Brain microvascular endothelial cell (primary cell): ENCODE measurements around the gene KRT39.
"Not testable (repeated sequence)": the region's sequence is repeated elsewhere in the genome, so short reads cannot be mapped to it uniquely, and the experiment has no call there.

Experiments
- DNase-seq: peaks from one replicate; pipeline ENCODE4 v3.0.0-alpha.2; 2020
- H3K27ac ChIP-seq: fragments of 250-450 bp; sonication (Bioruptor Pico); 2 replicates; pipeline ENCODE4 v1.5.1; 2020; ENCODE audit warnings: mild to moderate bottlenecking, moderate library complexity
- H3K27me3 ChIP-seq: fragments of 250-450 bp; sonication (Bioruptor Pico); replicated peaks from 2 replicates; pipeline ENCODE4 v1.5.1; 2020; ENCODE audit warnings: mild to moderate bottlenecking
- H3K36me3 ChIP-seq: fragments of 250-450 bp; sonication (Bioruptor Pico); replicated peaks from 2 replicates; pipeline ENCODE4 v1.5.1; 2020; ENCODE audit warnings: mild to moderate bottlenecking
- H3K4me3 ChIP-seq: 2 replicates; pipeline ENCODE4 v1.5.1; 2011; ENCODE audit warnings: low read depth, mild to moderate bottlenecking, control low read depth, low read length, moderate library complexity
- in situ Hi-C: cut with HindIII; loops from 2 replicates; pipeline ENCODE4 v1.10.0; 2017; ENCODE audit warnings: low sequenced_read_pairs, low pct_ligation_motif_present
- TF ChIP-seq, protein P1 (sequence below): IDR thresholded peaks from 2 replicates; pipeline ENCODE4 v1.5.1; 2011; ENCODE audit warnings: low read depth, mild to moderate bottlenecking, moderate library complexity, low read length, control low read depth, inconsistent platforms; ENCODE audit errors: missing control alignments

The KRT39 gene

DNA sequence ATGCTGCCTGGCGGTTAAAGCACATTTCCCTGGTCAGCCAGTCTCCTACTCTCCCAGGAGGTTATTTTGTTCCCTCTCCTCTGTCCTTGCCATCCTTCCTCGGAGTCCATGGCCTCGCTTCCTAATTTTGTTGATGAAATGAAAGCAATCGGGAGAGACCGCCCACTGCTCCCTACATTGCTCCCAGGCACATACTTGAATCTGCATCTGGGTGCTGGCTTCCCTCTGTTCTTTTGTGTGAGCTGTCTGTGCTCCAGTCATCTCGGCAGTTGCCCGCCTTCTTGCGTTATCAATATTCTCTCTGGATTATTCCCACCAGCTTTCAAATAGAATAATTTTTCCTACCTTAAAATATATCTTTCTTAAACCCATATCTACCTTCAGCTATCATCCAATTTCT, 40.4 kb downstream of the KRT39 start:
- Histone ChIP-seq H3K4me3 (no peak overlapping the region), H3K36me3 (no peaks in the 10 kb centered on the region), H3K27me3 (no peaks in the 10 kb centered on the region), H3K27ac (no peak overlapping the region)
- TF ChIP-seq, protein P1, sequence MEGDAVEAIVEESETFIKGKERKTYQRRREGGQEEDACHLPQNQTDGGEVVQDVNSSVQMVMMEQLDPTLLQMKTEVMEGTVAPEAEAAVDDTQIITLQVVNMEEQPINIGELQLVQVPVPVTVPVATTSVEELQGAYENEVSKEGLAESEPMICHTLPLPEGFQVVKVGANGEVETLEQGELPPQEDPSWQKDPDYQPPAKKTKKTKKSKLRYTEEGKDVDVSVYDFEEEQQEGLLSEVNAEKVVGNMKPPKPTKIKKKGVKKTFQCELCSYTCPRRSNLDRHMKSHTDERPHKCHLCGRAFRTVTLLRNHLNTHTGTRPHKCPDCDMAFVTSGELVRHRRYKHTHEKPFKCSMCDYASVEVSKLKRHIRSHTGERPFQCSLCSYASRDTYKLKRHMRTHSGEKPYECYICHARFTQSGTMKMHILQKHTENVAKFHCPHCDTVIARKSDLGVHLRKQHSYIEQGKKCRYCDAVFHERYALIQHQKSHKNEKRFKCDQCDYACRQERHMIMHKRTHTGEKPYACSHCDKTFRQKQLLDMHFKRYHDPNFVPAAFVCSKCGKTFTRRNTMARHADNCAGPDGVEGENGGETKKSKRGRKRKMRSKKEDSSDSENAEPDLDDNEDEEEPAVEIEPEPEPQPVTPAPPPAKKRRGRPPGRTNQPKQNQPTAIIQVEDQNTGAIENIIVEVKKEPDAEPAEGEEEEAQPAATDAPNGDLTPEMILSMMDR = no peak
- in situ Hi-C loops = no loop called here
- DNase-seq = no peak

DNA sequence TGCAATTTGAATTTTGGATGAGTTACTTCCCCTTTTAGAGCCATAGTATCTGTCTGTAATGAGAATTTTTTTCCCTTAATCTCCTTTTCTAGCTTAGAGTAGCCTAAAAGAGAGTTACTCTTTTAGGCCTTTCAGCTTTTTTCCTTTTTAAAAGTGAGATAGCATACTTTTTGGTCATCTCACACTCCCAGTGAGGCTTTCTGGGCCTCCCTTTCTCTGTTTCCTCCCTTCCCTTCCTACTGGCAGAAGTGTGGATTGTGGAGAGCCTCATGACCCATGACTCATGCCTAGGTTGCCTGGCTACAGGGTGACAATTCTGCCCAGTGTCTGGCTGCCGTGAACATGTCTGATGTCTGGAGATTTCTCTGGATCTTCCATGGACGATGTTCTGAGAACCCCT, 44.5 kb downstream of the KRT39 start:
- Histone ChIP-seq H3K4me3 (no peak overlapping the region), H3K36me3 (no peaks in the 10 kb centered on the region), H3K27ac (peak overlapping the region; percentile 78), H3K27me3 (no peaks in the 10 kb centered on the region)
- DNase-seq = peak; percentile 92
- in situ Hi-C loops = no loop called here
- TF ChIP-seq, protein P1 = no peak

DNA sequence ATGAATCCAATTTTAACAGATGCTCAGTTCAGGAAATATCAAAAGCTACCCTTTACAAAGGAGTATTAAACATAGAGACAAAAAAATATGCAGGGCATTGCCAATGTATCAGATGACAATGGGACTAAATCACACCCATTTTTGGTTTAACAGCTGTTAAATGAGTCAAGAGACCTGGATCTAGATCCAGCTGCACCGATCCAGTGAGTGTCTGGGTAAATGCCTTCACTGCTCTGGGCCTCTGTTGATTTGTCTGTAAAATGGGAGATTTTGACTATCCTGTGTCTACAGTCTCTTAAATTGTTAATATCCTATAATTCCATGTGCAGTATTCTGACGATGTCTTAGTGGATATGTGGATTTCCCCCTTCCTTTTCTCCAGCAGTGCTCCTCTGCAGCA, 45.7 kb downstream of the KRT39 start:
- no peak overlapping the region for H3K27ac ChIP-seq
- no peak for DNase-seq
- in situ Hi-C loops = no loop called here

DNA sequence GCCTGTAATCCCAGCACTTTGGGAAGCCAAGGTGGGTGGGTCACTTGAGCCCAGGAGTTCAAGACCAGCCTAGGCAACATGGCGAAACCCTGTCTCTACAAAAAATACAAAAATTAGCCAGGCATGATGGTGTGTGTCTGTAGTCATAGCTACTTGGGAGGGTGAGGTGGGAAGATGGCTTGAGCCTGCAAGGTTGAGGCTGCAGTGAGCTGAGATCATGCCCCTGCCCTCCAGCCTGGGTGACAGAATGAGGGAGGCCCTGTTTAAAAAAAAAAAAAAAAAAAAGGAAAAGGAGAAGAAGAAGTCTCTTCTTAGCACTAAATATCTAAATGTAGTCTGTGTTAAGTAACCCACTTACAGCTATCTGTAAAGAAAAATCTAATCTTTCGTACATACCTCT, 49.6 kb downstream of the KRT39 start:
- H3K27ac ChIP-seq, H3K4me3 ChIP-seq, DNase-seq, H3K27me3 ChIP-seq, H3K36me3 ChIP-seq, in situ Hi-C loops: not testable (repeated sequence)

More for the DNA sequence above, 45.7 kb downstream of the KRT39 start:
- H3K27me3 ChIP-seq = no peaks in the 10 kb centered on the region
- TF ChIP-seq, protein P1 = no peak
- no peak overlapping the region for H3K4me3 ChIP-seq
- H3K36me3 ChIP-seq = no peaks in the 10 kb centered on the region

DNA sequence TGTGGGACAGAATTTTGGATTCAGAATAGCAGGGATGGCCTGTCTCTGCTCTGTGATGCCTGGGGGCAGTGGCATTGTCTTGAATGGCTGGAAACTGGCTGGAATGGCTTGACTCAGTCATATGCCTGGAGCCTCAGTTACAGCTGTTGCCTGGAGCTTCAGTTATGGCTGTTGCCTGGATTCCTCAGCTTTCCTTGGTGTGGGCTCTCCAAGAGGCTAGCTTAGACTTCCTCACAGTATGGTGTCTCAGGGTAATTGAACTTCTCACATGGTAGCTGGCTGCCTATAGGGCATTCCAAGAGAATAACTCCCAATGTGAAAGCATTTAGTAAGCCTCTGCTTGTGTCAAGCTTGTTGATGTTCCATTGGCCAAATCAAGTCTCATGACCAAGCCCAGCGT, 50.4 kb downstream of the KRT39 start:
- peak overlapping the region; percentile 90 for H3K27ac ChIP-seq

DNA sequence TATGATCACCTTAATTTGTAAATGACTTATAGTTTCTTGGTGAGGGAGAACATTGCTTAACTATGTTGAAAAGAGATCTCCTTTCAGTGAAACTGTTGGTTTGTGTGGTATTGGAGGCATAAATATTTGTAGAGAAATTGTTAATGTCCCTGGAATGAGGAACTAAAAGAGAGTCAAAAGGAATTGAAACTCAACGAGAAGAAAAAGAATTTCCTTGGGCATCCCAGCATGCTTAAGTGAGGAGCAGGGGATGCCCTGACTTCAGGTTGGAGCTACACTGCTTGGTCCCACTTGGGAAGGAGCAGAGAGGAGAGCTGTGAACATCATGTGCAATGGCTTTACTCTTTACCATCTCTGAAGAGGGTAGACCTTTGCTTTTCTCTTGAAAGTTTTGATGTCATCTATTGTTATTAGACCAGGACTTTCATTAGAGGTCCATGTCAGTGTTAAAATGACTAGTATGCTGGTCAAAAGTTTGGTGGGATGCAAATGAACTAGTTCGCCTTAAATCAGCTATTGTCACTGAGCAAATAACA, 51.0 kb downstream of the KRT39 start:
- in situ Hi-C loops = no loop called here
- no peaks in the 10 kb centered on the region for H3K36me3 ChIP-seq
- no peaks in the 10 kb centered on the region for H3K27me3 ChIP-seq
- TF ChIP-seq, protein P1 = no peak
- no peak for DNase-seq
- no peak overlapping the region for H3K4me3 ChIP-seq
- peak overlapping the region; percentile 90 for H3K27ac ChIP-seq

More for the DNA sequence above, 50.4 kb downstream of the KRT39 start:
- DNase-seq = no peak
- in situ Hi-C loops = no loop called here
- TF ChIP-seq, protein P1 = no peak
- Histone ChIP-seq H3K36me3 (no peaks in the 10 kb centered on the region), H3K4me3 (no peak overlapping the region), H3K27me3 (no peaks in the 10 kb centered on the region)
